ENCODE measurements around the gene DYNC1H1.

- peak; percentile 73 to 87 (median 77) for TF ChIP-seq CTCF (IDR thresholded peaks at IDR 0.05 in 4 of 5, conservative IDR thresholded peaks at IDR 0.05 in 1 of 5)
- no peak for TF ChIP-seq POLR2A (IDR thresholded peaks at IDR 0.05)
Observed at GRCh38 chr14:102096569-102097188, 132.3 kb downstream of the DYNC1H1 start.
